ENCODE measurements around the gene KLHL17. TPM values are rescaled to one million over a fixed set of nuclear protein-coding genes. Genes with fewer than 3 reads are reported as not detected.

The KLHL17 gene
- total RNA-seq, 2 experiments from 2014 or later: 23.6 to 27.1 TPM

- no peak for DNase-seq
- Mint-ChIP-seq H3K36me3 (ENCODE audit: low read depth) (no peaks in the 10 kb centered on the region), H3K4me1 (peaks cover 4% of the 10 kb centered on the region), H3K27me3 (peaks cover 48% of the 10 kb centered on the region), H3K4me3 (peak overlapping the region; percentile 5), H3K9me3 (no peaks in the 10 kb centered on the region), H3K27ac (no peak overlapping the region)
- CTCF ChIA-PET: interaction anchor here (0.5 to 1.6 kb wide), 3 partner anchors 11 to 46 kb away, joined by 3 to 4 read pairs (median 3); no protein-coding TSS in a partner anchor
- POLR2A ChIA-PET: no interaction called here
These were observed 34.6 kb upstream of the KLHL17 start for GRCh38 chr1:925561-926421.

DNA sequence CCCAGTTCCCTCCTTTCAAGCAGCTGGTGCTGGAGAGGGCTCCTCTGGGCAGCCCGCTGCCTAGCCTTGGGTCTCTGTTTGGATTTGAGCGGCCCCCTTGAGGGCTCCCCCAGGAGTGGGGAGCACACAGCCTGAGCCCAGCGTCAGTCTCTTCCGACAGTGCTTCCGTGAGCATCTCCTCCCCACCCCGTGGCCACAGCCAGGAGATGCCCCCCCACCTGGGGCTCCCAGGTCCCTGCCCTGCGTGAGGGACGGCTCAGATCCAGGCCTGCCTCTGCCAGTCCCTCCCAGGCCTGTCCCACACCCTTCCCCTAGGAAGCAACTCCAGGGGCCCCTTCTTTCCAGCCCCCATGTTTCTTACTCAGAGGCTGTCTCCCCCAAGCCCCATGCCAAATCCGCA lies 33.1 kb upstream of the KLHL17 start:
- H3K4me1 Mint-ChIP-seq: peaks cover 4% of the 10 kb centered on the region

GRCh38 chr1:927748-928147 lies 32.6 kb upstream of the KLHL17 start:
- Mint-ChIP-seq H3K27me3 (peaks cover 38% of the 10 kb centered on the region), H3K9me3 (no peaks in the 10 kb centered on the region), H3K4me1 (peaks cover 4% of the 10 kb centered on the region), H3K4me3 (no peak overlapping the region), H3K36me3 (ENCODE audit: low read depth) (no peaks in the 10 kb centered on the region), H3K27ac (no peak overlapping the region)
- CTCF ChIA-PET: interaction anchor here (1.4 kb wide), 1 partner anchor 13 kb away, joined by 3 read pairs; no protein-coding TSS in a partner anchor
- POLR2A ChIA-PET: no interaction called here
- DNase-seq: no peak

More for the DNA sequence above, 33.1 kb upstream of the KLHL17 start:
- POLR2A ChIA-PET: no interaction called here
- CTCF ChIA-PET: interaction anchor here (1.4 kb wide), 1 partner anchor 12 kb away, joined by 3 read pairs; no protein-coding TSS in a partner anchor
- no peaks in the 10 kb centered on the region for H3K36me3 Mint-ChIP-seq (ENCODE audit: low read depth)
- H3K4me3 Mint-ChIP-seq: no peak overlapping the region
- H3K27ac Mint-ChIP-seq: no peak overlapping the region
- H3K27me3 Mint-ChIP-seq: peaks cover 43% of the 10 kb centered on the region
- DNase-seq: no peak
- no peaks in the 10 kb centered on the region for H3K9me3 Mint-ChIP-seq

DNA sequence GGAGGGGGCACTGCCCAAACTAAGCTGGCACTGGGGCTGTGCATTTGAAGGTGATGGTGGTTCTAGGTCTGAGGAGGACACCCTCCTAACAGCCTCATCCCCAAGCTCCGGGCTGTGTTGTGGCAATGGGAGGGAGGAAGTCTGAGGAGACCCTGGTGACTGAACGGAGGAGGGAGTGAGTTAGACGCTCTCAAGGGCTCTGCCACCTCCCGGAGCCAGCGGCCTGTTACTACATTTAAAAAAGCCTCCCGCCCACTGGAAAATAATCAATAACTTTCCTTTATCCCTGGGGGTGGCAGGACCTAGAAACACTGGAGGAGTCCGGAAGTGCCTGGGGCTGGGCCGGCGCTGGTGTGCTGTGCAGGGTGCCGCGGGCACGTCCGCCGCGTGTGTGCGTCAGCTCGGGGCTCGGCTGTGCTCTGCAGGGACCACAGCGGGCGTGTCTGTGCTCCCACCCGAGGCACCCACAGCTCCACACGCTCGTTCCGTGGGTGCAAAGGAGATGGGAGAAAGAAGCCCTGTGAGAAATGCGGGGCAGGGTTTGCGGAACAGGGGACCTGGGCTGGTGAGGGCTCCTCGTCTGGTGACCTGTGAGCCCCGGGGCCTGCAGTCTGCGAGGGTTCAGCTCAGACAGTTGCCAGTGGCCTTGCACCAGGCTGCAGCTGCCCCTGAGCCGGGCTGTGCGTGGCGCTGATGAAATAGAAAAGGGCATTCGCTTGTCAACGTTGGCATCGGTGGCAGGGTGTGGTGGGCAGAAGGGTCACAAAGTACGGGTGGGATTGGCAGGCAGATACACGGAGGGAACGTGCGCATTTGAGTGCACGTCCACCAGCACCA lies 31.3 kb upstream of the KLHL17 start:
- H3K27ac Mint-ChIP-seq: no peak overlapping the region
- ChIA-PET POLR2A (interaction anchor here (0.7 kb wide), 1 partner anchor 54 kb away, joined by 4 read pairs; no protein-coding TSS in a partner anchor), CTCF (no interaction called here)
- H3K36me3 Mint-ChIP-seq (ENCODE audit: low read depth): no peaks in the 10 kb centered on the region
- H3K9me3 Mint-ChIP-seq: no peaks in the 10 kb centered on the region
- H3K4me3 Mint-ChIP-seq: no peak overlapping the region
- DNase-seq: no peak
- peaks cover 34% of the 10 kb centered on the region for H3K27me3 Mint-ChIP-seq
- no peaks in the 10 kb centered on the region for H3K4me1 Mint-ChIP-seq

GRCh38 chr1:929712-930632 lies 30.4 kb upstream of the KLHL17 start:
- H3K27me3 Mint-ChIP-seq: peaks cover 36% of the 10 kb centered on the region
- ChIA-PET POLR2A (interaction anchor here (0.7 kb wide), 1 partner anchor 55 kb away, joined by 4 read pairs; no protein-coding TSS in a partner anchor), CTCF (interaction anchor here (1.6 kb wide), 1 partner anchor 10 kb away, joined by 6 read pairs; no protein-coding TSS in a partner anchor)
- no peak overlapping the region for H3K27ac Mint-ChIP-seq
- H3K4me3 Mint-ChIP-seq: no peak overlapping the region
- no peaks in the 10 kb centered on the region for H3K4me1 Mint-ChIP-seq
- no peaks in the 10 kb centered on the region for H3K9me3 Mint-ChIP-seq
- no peak for DNase-seq
- no peaks in the 10 kb centered on the region for H3K36me3 Mint-ChIP-seq (ENCODE audit: low read depth)

GRCh38 chr1:930633-931138 lies 29.7 kb upstream of the KLHL17 start:
- CTCF ChIA-PET: interaction anchor here (1.6 kb wide), 1 partner anchor 9 kb away, joined by 6 read pairs; no protein-coding TSS in a partner anchor
- no peak for DNase-seq

DNA sequence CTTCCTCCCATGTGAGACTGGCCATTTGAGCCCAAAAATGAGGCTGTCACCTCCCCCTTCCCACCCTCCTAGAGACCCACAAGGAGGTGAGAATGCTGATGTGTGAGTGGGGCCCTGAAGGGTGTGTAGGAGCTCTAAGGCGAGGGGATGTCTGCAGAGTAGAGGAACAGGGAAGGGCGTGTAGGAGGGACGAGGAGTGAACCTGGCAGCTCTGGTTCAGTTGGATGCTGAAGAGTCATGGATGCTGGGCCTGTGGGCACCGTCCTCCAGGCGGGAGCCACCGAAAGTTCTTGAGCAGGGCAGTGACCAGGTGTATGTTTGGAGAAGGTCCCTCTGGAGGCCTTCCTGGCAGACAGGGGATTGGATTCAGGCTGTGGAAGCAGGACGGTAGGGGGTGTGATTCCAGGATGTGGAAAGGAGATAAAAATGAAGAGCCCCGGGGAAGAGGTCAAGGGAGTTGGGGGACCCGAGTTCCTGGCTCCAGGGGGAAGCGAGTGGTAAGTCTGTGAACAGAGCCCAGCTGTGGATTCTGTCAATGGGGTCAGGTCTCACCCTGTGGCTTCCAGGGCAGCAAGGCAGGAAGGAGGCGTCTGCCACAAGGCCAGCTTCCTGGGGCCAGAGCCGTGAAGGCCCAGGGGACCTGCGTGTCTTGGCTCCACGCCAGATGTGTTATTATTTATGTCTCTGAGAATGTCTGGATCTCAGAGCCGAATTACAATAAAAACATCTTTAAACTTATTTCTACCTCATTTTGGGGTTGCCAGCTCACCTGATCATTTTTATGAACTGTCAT lies 28.8 kb upstream of the KLHL17 start:
- H3K9me3 Mint-ChIP-seq: no peaks in the 10 kb centered on the region
- H3K27me3 Mint-ChIP-seq: peaks cover 33% of the 10 kb centered on the region
- ChIA-PET CTCF (interaction anchor here (1.1 to 1.6 kb wide), 3 partner anchors 8 to 27 kb away, joined by 3 to 6 read pairs (median 4); no protein-coding TSS in a partner anchor), POLR2A (no interaction called here)
- DNase-seq: no peak
- no peaks in the 10 kb centered on the region for H3K36me3 Mint-ChIP-seq (ENCODE audit: low read depth)
- peak overlapping the region; percentile 55 for H3K27ac Mint-ChIP-seq
- no peak overlapping the region for H3K4me3 Mint-ChIP-seq
- H3K4me1 Mint-ChIP-seq: no peaks in the 10 kb centered on the region

More at GRCh38 chr1:930633-931138, 29.7 kb upstream of the KLHL17 start:
- H3K36me3 Mint-ChIP-seq (ENCODE audit: low read depth): no peaks in the 10 kb centered on the region
- POLR2A ChIA-PET: no interaction called here
- no peaks in the 10 kb centered on the region for H3K9me3 Mint-ChIP-seq
- H3K27ac Mint-ChIP-seq: no peak overlapping the region
- no peaks in the 10 kb centered on the region for H3K4me1 Mint-ChIP-seq
- H3K4me3 Mint-ChIP-seq: no peak overlapping the region
- peaks cover 40% of the 10 kb centered on the region for H3K27me3 Mint-ChIP-seq

GRCh38 chr1:932173-932510 lies 28.2 kb upstream of the KLHL17 start:
- H3K4me1 Mint-ChIP-seq: no peaks in the 10 kb centered on the region
- no peak for DNase-seq
- H3K27me3 Mint-ChIP-seq: peaks cover 27% of the 10 kb centered on the region
- H3K36me3 Mint-ChIP-seq (ENCODE audit: low read depth): no peaks in the 10 kb centered on the region
- H3K4me3 Mint-ChIP-seq: no peak overlapping the region
- H3K27ac Mint-ChIP-seq: no peak overlapping the region
- ChIA-PET POLR2A (no interaction called here), CTCF (interaction anchor here (1.1 to 1.3 kb wide), 2 partner anchors 9 to 27 kb away, joined by 3 to 4 read pairs; no protein-coding TSS in a partner anchor)
- no peaks in the 10 kb centered on the region for H3K9me3 Mint-ChIP-seq

- POLR2A ChIA-PET: no interaction called here
- DNase-seq: no peak
- no peak overlapping the region for H3K27ac Mint-ChIP-seq
- H3K4me3 Mint-ChIP-seq: no peak overlapping the region
- CTCF ChIA-PET: interaction anchor here (0.7 to 1.3 kb wide), 3 partner anchors 8 to 28 kb away, joined by 3 to 4 read pairs (median 3); no protein-coding TSS in a partner anchor
- no peaks in the 10 kb centered on the region for H3K9me3 Mint-ChIP-seq
- H3K27me3 Mint-ChIP-seq: peaks cover 23% of the 10 kb centered on the region
- H3K4me1 Mint-ChIP-seq: no peaks in the 10 kb centered on the region
- H3K36me3 Mint-ChIP-seq (ENCODE audit: low read depth): no peaks in the 10 kb centered on the region
These were observed 27.4 kb upstream of the KLHL17 start for GRCh38 chr1:932776-933602.

DNA sequence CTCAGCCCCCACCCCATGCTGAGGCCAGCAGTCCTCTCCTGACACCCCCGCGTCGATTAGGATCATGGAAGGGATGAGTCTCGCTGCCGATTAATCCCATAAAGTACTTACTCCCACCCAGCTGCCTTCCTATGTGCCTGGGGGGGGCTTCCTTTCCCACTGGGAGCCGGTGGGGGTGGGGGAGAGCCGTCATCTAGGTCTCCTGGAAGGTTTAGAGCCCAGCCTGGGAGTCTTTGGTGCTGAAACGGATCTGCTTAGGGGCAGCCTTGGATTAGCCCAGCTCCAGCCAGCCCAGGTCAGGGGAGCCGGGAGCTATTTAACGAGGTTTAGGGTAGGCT lies 26.8 kb upstream of the KLHL17 start:
- Mint-ChIP-seq H3K9me3 (no peaks in the 10 kb centered on the region), H3K36me3 (ENCODE audit: low read depth) (no peaks in the 10 kb centered on the region), H3K27ac (no peak overlapping the region), H3K4me1 (no peaks in the 10 kb centered on the region), H3K4me3 (no peak overlapping the region), H3K27me3 (peaks cover 27% of the 10 kb centered on the region)
- ChIA-PET CTCF (no interaction called here), POLR2A (no interaction called here)
- no peak for DNase-seq

Measured in activated CD4-positive, alpha-beta T cell treated with anti-CD3 and anti-CD28 coated beads, Interleukin-2, amount 10 ng/mL, durations not matched to agents 7 days and 5 days (primary cell).